HG02938 (cell line): ENCODE measurements around the gene SLC15A3.

Source experiments
- ATAC-seq: cut with Tn5 transposase; IDR thresholded peaks from one replicate; pipeline ENCODE4 v1.9.1; 2021; ENCODE audit warnings: mild to moderate bottlenecking, moderate library complexity; ENCODE audit not compliant: unreplicated experiment

SLC15A3 gene

DNA sequence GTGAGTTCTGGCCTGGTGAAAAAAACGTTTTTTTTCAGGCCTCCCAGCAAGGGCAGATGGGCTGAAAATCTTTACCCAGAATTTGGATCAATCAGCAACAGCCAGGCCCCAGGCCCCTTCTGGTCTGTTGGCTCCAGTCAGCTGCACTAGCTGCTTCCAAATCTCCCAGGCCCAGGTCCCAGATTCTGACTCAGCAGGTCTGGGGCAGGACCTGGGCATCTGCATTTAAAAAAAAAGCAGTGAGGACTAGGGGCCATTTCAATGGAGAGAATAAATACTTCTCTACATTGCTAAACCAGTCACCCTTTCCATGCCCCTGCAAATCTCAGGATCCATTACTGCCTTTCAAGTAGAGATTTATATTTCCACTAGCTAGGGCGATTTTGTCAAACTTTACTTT is 4.3 kb downstream of the SLC15A3 start:
- no peak for ATAC-seq

DNA sequence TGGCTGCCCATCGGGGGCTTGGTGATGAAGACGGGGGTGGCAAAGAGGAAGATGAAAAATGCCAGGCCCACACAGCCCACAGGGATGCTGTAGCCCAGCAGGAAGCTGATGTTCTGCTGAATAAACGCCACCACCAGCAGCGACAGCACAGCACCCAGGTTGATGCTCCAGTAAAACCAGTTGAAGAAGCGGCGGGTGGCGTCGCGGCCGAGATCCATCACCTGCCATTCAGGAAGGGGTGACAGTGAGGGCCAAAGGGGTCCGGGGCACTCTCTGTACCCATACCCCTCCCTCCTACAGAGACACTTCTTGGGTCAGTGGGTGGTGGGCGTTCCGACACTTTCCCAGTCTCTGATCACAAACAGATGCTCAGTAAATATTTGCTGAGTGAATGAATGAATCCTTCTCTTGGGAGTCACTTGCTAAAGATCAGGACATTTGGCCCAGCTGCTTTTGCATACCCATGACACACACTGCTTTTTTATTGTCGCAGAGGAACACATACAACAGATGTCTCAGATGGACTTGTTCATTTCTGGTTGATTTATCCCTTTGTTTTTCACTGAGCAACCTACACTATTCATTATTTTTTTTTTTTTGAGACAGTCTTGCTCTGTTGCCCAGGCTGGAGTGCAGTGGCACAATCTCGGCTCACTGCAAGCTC is 5.2 kb downstream of the SLC15A3 start:
- no peak for ATAC-seq

DNA sequence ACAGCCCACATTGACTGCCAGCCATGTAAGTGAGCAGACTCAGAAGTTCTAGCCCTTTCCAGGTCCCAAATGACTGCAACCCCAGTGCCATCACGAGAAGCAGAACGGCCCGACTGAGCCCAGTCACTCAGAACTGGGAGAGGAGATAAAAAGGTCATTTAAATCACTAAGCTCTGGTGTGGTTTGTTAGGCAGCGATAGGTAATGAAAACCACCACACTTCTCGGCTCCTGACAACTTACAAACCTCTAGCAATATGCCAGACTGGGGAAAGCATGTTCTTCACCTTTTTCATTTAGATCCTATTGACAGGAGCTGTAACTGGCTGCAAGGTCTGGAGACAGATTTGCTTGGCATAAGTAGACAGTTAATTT is 6.7 kb downstream of the SLC15A3 start:
- no peak for ATAC-seq

DNA sequence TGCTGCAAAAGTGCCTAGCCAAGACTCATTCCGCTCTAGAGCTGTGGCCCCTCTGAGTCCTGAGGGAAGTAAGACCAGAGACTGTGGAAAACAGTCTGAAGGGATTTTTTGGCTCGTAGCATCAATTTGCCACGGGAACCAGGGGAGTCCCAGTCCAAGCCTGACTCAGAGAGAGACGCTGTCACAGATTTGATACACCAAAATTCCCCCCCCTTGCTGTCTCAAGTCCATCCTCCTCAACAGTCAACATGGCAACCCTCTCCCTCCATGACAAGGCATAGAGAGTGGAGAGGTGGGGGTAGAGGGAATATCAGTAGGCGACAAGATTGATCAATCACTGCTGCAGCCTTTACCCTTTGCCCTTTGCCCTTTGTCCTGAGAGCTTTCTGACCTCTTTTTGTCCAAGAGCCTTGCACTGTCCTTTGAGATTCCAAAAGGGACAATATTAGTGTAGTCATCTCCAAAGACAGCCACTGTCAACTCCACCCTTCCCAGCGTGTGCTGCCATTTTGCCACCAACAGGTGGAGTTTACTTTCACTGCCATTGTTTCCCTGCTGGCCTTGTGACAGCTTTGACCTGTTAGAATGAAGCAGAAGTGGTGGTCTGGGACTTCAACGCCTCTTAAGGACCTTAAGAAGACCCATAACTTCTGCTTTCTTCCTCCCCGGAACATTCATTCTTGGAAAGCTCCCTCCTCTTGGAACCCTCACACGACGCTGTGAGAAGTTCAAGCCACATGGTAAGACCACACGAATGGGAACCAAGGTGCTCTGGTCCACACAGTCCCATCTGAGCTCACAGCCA is 7.3 kb downstream of the SLC15A3 start:
- no peak for ATAC-seq

DNA sequence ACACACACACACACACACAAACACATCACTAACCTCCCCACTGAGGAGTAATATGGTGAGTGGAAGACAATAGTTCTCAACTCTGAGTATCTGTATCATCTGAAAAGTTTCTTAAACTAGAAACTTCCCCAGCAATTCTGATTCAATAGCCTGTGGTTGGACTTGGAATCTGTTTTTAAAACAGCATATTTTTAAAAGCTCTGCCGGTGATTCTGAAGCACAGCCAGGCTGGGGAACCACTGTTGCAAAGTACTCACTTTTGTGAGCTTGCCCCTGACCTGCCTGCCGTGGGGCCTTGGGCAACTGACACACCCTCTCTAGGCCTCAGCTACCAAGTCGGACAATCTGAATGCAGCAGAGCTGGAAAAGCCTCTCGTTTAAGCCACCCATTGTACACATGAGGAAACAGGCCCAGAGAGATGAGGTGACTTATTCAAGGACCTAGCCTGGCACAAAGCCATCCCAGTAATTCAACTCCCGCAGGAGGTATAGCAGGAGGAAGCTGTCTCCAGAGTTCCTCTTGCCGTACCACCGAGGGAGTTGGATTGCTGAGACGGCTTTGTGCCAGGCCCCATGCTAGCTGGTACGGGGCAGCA is 8.9 kb downstream of the SLC15A3 start:
- no peak for ATAC-seq

DNA sequence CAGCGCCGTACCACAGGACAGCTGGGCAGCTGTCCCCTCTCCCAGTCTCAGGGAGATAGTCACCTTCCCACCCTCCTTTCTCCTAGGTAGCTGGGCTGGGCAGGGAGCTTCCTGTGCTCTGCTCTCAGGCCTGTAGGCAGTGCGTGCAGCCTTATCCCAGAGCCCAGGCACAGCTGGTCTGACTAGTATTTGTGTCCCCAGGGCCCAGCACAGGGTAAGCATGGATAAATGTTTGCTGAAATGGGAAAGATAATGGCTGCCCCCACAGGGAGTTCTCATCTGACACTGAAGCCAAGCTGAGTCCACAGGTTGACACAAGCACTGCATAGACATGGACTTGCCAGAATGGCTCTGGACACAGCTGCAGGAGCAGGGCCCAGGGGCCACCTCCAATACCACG is 9.8 kb downstream of the SLC15A3 start:
- ATAC-seq: no peak

DNA sequence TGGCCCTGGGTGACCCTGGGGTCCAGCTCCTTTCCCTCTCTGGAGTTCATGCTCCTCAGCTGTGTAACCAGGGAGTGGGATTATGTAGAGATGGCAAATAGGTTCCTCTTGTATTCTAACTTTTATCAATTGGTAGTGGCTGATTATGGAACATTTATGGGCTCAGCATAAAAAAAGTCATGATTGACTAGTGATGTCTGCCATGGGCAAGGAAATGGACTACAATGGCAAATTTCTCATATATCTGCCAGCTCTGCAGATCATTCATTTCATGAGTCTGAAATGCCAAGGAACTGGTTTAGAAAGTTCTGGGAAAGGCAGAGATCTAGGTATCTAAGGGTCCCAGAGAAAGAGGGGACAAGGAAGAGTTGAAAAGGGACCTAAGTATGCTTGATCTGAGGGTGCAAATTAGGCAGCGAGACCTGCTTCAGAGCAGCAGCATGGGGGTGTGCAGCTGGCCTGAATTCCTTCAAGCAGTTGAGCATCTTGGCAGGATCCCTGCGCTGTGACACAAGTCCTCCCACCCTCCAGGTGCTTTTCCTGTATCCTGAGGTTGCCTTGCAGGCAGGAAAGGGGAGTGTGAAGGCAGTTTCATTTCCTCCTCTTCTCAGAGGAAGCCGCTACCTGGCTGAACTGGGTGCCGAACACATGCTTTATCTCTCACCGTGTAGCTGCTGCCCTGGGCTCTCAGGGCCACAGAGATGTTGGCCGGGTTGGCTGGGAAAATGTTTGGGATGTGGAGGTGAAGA is 10.4 kb downstream of the SLC15A3 start:
- no peak for ATAC-seq

DNA sequence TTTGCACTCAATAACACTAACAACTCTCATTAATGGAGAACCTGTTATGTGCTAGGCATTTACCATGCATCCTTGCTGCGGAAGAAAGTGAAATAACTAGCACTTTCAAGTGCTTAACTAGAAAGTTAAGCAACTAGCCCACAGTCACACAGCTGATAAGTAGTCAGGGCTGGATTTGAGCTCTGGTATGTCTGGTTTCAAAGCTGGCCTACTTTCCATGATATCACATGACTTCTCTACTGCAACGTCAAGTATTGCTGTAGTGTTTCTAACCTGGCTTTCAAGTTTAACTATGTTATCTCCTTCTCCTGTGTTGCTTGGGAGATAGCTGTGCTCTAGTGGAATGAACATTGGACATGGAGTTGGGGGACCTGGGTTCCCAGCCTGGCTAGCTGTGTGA is 12.1 kb downstream of the SLC15A3 start:
- ATAC-seq: no peak

DNA sequence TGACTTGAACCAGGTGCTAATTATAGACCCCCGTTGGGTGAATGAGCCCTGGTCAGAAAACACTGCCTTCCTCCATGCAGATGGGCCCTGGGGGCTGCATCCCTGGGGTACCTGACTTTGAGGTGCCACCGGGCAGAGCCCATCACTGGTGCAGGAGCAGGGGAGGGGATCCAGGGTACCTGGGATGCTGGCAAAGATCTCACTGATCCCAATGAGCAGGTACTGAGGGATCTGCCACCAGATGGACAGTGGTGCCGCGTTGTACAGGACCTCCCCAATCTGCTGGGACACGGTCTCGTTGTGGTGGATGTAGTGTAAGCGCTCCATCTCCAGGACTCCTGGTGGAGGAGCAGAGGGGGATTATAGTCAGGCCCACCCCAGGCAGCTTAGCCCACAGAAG is 12.7 kb downstream of the SLC15A3 start:
- ATAC-seq: no peak

DNA sequence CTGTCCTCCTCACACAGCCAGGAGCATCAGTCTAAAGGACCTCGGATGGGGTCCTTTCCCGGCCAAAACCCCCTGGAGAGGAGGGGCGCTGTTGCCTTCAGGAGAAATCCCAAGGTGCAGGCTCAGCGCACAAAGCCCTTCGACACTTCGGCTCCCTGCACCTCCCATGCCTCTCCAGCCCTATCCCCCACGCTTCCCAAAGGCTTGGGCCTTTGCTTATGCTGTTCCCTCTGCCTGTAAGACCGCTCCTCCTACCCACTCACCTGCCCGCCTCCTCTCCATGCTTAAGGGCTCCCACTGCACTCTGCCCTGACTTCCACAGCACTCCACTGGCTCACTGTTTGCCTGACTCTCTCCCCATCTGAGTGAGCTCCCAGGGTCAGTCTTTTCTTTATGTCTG is 13.5 kb downstream of the SLC15A3 start:
- no peak for ATAC-seq

DNA sequence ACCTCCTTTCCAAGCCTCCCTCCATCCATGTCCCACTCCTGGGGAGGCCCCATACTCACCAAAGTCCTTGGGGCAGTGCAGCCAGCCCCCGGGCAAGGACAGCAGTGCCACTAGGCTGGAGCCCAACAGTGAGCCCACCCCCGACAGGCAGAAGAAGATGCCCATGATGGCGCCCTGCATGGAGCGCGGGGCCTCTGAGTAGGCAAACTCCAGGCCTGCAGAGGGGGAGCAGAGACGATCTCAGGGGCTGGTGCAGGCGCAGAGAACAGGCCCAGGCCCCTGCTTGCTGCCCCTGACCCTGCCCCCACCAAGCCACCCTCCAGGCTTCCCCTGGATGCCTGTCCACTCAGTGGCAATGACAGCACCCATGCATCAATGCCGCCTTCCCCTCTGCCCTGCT is 14.2 kb downstream of the SLC15A3 start:
- no peak for ATAC-seq

DNA sequence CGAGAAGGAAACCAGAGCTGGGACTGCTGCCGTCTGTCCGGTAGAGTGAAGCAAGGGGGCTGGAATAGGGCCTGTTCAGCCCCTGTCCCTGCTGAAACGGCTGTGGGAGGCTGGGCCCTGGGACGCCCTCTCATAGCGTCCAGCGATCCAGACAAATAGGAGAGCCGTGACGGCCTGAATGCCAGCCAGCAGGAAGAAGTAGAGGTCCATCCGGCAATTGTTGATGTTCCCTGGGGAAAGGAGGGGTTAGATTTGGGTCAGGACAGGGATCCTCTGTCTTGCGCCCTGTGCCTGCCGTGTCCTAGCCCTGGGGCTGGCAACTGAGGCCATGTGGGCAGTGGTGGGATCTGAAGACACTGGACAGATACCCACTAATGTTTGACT is 14.8 kb downstream of the SLC15A3 start:
- no peak for ATAC-seq

DNA sequence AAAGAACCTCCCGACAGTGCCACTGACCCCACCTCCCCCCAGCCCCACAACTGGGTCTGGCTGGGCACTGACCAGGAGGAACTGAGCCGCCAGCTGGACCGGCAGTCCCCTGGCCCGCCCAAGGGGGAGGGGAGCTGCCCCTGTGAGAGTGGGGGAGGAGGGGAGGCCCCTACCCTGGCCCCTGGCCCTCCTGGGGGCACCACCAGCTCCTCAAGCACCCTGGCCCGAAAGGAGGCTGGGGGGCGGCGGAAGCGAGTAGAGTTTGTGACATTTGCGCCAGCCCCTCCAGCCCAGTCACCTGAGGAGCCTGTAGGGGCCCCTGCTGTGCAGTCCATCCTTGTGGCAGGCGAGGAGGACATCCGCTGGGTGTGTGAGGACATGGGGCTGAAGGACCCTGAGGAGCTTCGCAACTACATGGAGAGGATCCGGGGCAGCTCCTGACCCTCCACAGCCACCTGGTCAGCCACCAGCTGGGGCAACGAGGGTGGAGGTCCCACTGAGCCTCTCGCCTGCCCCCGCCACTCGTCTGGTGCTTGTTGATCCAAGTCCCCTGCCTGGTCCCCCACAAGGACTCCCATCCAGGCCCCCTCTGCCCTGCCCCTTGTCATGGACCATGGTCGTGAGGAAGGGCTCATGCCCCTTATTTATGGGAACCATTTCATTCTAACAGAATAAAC is 15.4 kb downstream of the SLC15A3 start:
- no peak for ATAC-seq

DNA sequence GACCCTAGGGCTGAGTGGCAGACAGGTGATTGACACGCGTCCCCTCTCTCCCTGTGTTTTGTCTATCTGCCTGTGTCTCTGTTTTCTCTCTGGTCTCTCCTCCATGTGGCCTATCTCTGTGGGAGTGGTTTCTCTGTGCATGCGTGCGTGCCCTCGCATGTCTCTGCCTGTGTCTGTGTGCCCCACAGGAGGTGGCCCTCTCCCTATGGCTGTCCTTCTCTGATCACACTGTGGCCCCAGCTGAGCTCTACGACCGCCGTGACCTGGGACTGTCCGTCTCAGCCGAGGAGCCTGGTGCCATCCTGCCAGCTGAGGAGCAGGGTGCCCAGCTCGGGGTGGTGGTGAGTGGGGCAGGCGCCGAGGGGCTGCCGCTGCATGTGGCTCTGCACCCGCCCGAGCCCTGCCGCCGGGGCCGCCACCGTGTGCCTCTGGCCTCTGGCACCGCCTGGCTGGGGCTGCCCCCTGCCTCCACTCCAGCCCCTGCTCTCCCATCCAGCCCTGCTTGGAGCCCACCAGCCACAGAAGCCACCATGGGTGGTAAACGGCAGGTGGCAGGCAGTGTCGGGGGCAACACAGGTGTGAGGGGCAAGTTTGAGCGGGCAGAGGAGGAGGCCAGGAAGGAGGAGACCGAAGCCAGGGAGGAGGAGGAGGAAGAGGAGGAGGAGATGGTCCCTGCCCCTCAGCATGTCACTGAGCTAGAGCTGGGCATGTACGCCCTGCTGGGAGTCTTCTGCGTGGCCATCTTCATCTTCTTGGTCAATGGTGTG is 16.1 kb downstream of the SLC15A3 start:
- ATAC-seq: no peak

DNA sequence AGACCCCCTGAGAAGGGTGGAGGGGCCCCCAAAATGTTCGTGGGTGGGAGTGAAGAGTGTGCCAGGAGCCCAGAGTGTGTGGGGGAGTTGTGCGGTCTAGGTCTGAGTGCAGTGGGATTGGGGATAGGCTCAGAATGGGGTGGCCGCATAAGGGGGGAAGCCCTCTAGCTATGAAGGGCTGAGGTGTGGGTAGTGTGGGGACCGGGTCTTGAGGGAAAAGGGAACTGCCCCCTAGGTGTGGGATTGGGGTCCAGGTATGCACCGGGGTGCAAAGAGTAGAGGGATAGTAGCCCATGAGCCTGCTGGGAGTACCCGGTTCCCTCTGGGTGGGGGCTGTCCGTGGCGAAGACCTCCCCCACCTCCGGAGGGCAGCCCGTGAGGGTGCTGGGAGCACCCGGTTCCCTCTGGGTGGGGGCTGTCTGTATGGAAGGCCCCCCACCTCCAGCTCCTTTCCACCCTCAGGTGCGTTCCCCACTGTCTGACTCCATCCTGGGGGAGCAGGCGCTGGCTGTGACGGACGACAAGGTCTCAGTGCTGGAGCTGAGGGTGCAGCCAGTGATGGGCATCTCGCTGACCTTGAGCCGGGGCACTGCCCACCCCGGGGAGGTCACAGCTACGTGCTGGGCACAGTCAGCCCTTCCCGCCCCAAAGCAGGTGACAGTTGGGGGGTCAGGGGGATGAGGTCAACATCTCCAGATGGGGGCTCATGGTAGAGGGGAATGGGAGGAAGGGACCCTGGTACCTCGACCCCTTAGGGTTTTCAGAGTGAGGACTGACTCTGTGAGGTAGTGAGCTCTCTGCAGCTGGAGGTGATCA is 17.0 kb downstream of the SLC15A3 start:
- ATAC-seq: no peak

DNA sequence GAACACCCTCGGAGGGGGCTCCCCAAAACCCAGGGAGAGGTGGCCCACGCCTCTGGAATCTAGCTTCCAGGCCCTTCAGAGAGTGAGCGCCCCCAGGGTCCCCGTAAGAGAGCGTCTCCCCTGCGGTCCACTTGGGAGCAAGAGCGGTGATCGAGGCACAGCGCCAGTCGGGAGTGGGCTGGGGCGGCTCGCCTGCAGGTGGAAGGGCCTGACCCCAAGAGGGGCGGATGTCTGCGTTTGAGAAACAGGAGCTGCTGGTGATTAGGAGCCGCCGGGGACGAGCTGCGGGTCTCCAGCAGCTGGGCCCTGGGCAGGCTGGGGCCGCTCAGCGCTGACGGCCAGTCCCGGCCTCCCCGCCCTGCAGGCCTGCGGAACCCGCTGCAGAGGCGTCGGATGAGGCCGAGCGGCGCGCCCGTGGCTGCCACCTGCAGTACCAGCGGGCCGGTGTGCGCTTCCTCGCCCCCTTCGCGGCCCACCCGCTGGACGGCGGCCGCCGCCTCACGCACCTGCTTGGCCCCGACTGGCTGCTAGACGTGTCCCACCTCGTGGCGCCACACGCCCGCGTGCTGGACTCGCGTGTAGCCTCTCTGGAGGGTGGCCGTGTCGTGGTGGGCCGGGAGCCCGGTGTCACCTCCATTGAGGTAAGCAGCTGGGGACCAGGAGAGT is 17.7 kb downstream of the SLC15A3 start:
- no peak for ATAC-seq

DNA sequence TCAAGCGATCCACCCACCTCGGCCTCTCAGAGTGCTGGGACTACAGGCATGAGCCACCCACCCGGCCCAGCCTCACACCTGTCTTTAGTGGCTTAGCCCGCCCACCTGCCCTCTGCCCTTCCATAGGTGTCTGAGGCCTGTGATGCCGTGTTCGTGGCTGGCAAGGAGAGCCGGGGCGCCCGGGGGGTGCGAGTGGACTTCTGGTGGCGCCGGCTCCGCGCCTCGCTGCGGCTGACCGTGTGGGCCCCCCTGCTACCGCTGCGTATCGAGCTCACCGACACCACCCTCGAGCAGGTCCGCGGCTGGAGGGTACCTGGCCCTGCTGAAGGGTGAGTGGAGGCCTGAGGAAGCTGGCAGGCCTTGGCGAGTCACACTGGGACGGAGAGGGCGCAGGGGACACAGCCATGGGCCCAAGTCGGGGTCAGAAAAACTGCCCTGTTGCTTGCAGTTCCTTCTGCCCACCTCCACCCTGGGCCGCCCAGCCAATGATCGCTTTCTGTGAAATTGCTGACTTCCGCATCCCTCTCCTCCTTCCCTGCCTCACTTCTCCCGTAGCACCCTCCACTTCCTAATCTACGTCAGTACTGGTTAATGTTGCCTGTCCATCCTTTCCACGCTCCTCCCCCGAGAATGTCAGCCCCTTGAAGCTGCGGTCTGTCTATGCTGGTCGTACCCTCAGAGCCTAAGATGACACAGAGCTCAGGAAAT is 18.4 kb downstream of the SLC15A3 start:
- ATAC-seq: no peak

DNA sequence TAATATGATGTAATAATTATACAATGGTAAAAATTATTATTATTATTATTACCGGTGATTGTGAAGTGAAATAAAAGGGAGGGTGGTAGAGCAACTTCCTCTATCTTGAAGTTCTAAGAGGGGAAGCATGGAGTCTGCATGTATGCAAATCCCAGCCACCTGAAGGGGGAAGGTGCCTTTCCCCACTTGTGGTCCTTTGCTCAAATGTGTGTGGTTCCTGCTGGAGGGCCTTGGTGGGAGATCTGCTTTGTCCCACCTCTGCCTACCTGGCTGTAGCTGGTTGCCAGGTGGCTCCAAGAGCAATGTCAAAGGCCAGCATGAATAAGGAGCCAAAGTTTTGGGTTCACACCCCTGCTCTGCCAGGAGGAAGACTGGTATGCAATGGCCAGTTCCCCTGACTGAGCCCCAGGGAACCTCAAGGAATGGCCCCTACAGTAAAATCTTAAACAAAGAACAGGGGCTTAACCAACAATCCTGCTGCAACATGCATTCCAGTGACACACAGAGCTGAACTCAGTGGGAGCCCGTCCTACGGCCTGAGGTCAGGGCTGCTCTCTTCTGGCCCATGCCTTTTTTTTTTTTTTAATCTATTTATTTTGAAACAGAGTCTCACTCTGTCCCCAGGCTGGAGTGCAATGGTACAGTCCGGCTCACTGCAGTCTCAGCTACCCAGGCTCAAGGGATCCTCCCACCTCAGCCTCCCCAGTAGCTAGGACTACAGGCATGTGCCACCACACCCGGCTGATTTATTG is 19.2 kb downstream of the SLC15A3 start:
- no peak for ATAC-seq
